ENCODE data around the gene STRN4. TPM values are rescaled to one million over a fixed set of nuclear protein-coding genes. Genes with fewer than 3 reads are reported as not detected.

The STRN4 gene
- total and polyA plus RNA-seq, 2 donors (not counting 3 experiments of a cell fraction or from before 2014, with no cell fraction given), result 116 to 144 TPM

GRCh38 chr19:46728208-46728607, 18.0 kb downstream of the STRN4 start:
- H3K9me1 ChIP-seq (replicated peaks; ENCODE audit: control insufficient read depth, extremely low read depth, insufficient read depth, low read length), result no peaks in the 10 kb centered on the region
- dilution Hi-C loops (cut with MboI; ENCODE audit: extremely low pct_ligation_motif_present, low sequenced_read_pairs) (no loop called here), intact Hi-C loops (cut with micrococcal nuclease) (loop anchor here (1.0 to 2.0 kb wide), 5 partner anchors 14 to 113 kb away; no protein-coding TSS in a partner anchor)
- no peak overlapping the region for H2AFZ ChIP-seq (ENCODE audit: low read depth, low read length)
- H3K27me3 ChIP-seq (ENCODE audit: control insufficient read depth in 2 of 2, insufficient read depth in 2 of 2, low read length in 2 of 2), result no peaks in the 10 kb centered on the region
- BruUV-seq (replicated peaks), result no TSS peak
- CTCF ChIA-PET, result interaction anchor here (0.9 to 5.8 kb wide), 19 partner anchors 9 to 199 kb away, joined by 3 to 95 read pairs (median 7); partner anchors contain the start of genes DACT3 and PRKD2
- no peaks in the 10 kb centered on the region for H3K9me3 ChIP-seq (replicated peaks; ENCODE audit: control insufficient read depth, insufficient read depth, low read length)
- peak; percentile 60 for TF ChIP-seq POLR2AphosphoS5 (IDR thresholded peaks at IDR 0.05; ENCODE audit: insufficient read depth, low read depth, low read length)
- TF ChIP-seq EZH2 (IDR thresholded peaks at IDR 0.05; ENCODE audit: borderline replicate concordance, low read depth, low read length, severe bottlenecking), result no peak
- H3K79me2 ChIP-seq (ENCODE audit: control insufficient read depth, insufficient read depth, low read length), result peaks cover 34% of the 10 kb centered on the region
- DNase-seq (ENCODE audit: low read depth, low spot score) (peak; percentile 95), FAIRE-seq (no peak)
- H3K4me1 ChIP-seq (ENCODE audit: control insufficient read depth, extremely low read depth, insufficient read depth, low read length), result peaks cover 57% of the 10 kb centered on the region
- no peaks in the 10 kb centered on the region for H4K20me1 ChIP-seq (replicated peaks; ENCODE audit: control insufficient read depth, extremely low read depth, insufficient read depth, low read length)
- H3K27ac ChIP-seq (ENCODE audit: insufficient read depth, low read depth, low read length), result peak overlapping the region; percentile 67
- peak overlapping the region in 1 of 3 experiments; percentile 6 for H3K4me3 ChIP-seq (replicated peaks in 1 of 3; ENCODE audit: insufficient read depth in 1 of 3, low read depth in 1 of 3, low read length in 3 of 3)
- POLR2A ChIA-PET, result interaction anchor here (2.3 kb wide), 1 partner anchor 14 kb away, joined by 11 read pairs; no protein-coding TSS in a partner anchor
- no peak overlapping the region for H3K9ac ChIP-seq (replicated peaks; ENCODE audit: extremely low read depth, insufficient read depth, low read length)
- peaks cover 12 to 49% of the 10 kb centered on the region in 2 experiments for H3K36me3 ChIP-seq (ENCODE audit: control insufficient read depth in 2 of 2, extremely low read depth in 1 of 2, insufficient read depth in 2 of 2, low read length in 2 of 2)
- H3K4me2 ChIP-seq (ENCODE audit: insufficient read depth, low read length), result peak overlapping the region; percentile 29

- H3K27me3 ChIP-seq (ENCODE audit: control insufficient read depth in 2 of 2, insufficient read depth in 2 of 2, low read length in 2 of 2), result no peaks in the 10 kb centered on the region
- ChIA-PET POLR2A (interaction anchor here (2.3 kb wide), 1 partner anchor 13 kb away, joined by 11 read pairs; no protein-coding TSS in a partner anchor), CTCF (interaction anchor here (1.0 to 5.8 kb wide), 16 partner anchors 10 to 198 kb away, joined by 3 to 95 read pairs (median 8); partner anchors contain the start of genes DACT3 and PRKD2)
- H3K9ac ChIP-seq (replicated peaks; ENCODE audit: extremely low read depth, insufficient read depth, low read length), result no peak overlapping the region
- intact Hi-C loops (cut with micrococcal nuclease) (loop anchor here (1.0 to 2.0 kb wide), 5 partner anchors 13 to 113 kb away; no protein-coding TSS in a partner anchor), dilution Hi-C loops (cut with MboI; ENCODE audit: extremely low pct_ligation_motif_present, low sequenced_read_pairs) (no loop called here)
- H3K4me2 ChIP-seq (ENCODE audit: insufficient read depth, low read length), result no peak overlapping the region
- H3K4me3 ChIP-seq (replicated peaks in 1 of 3; ENCODE audit: insufficient read depth in 1 of 3, low read depth in 1 of 3, low read length in 3 of 3), result no peak overlapping the region
- peak overlapping the region; percentile 67 for H3K27ac ChIP-seq (ENCODE audit: insufficient read depth, low read depth, low read length)
- DNase-seq (ENCODE audit: low read depth, low spot score) (no peak), FAIRE-seq (no peak)
- TF ChIP-seq POLR2AphosphoS5 (IDR thresholded peaks at IDR 0.05; ENCODE audit: insufficient read depth, low read depth, low read length), result no peak
- no peak for TF ChIP-seq MYC (IDR thresholded peaks at IDR 0.05; ENCODE audit: low read depth, low read length)
- no peak for TF ChIP-seq CTCF (IDR thresholded peaks at IDR 0.05; ENCODE audit: extremely low read depth in 1 of 2, insufficient read depth in 1 of 2, low read depth in 1 of 2, low read length in 2 of 2)
- no peak for TF ChIP-seq JUN (IDR thresholded peaks at IDR 0.05; ENCODE audit: borderline replicate concordance, insufficient read depth, insufficient read length, low read depth)
- TF ChIP-seq MAX (IDR thresholded peaks at IDR 0.05; ENCODE audit: insufficient read depth, insufficient read length), result no peak
- no peak for TF ChIP-seq EZH2 (IDR thresholded peaks at IDR 0.05; ENCODE audit: borderline replicate concordance, low read depth, low read length, severe bottlenecking)
- TF ChIP-seq FOS (IDR thresholded peaks at IDR 0.05; ENCODE audit: borderline replicate concordance, insufficient read depth, low read length), result no peak
- no peak for TF ChIP-seq POLR2A (IDR thresholded peaks at IDR 0.05; ENCODE audit: low read depth, low read length)
- TF ChIP-seq GATA2 (IDR thresholded peaks at IDR 0.05; ENCODE audit: insufficient read depth, insufficient read length, low read depth, low read length), result no peak
- H3K4me1 ChIP-seq (ENCODE audit: control insufficient read depth, extremely low read depth, insufficient read depth, low read length), result peaks cover 56% of the 10 kb centered on the region
- H2AFZ ChIP-seq (ENCODE audit: low read depth, low read length), result no peak overlapping the region
- H3K79me2 ChIP-seq (ENCODE audit: control insufficient read depth, insufficient read depth, low read length), result peaks cover 29% of the 10 kb centered on the region
- no peaks in the 10 kb centered on the region for H4K20me1 ChIP-seq (replicated peaks; ENCODE audit: control insufficient read depth, extremely low read depth, insufficient read depth, low read length)
- H3K9me1 ChIP-seq (replicated peaks; ENCODE audit: control insufficient read depth, extremely low read depth, insufficient read depth, low read length), result no peaks in the 10 kb centered on the region
- BruUV-seq (replicated peaks), result no TSS peak
- H3K36me3 ChIP-seq (ENCODE audit: control insufficient read depth in 2 of 2, extremely low read depth in 1 of 2, insufficient read depth in 2 of 2, low read length in 2 of 2), result peaks cover 12 to 48% of the 10 kb centered on the region in 2 experiments
- no peaks in the 10 kb centered on the region for H3K9me3 ChIP-seq (replicated peaks; ENCODE audit: control insufficient read depth, insufficient read depth, low read length)
Measured at GRCh38 chr19:46727757-46728156, 18.5 kb downstream of the STRN4 start.
